KMS-11 (cell line): ENCODE data around the gene KAT8.
"Not testable (repeated sequence)": the region's sequence is repeated elsewhere in the genome, so short reads cannot be mapped to it uniquely, and the experiment has no call there.

Experiments
- H2AFZ ChIP-seq: fragments of 200-600 bp; sonication (generic); 2 replicates; pipeline ENCODE4 v1.6.1; 2016; ENCODE audit warnings: antibody characterized with exemption, mixed run types, low read depth
- H3K27ac ChIP-seq: fragments of 200-600 bp; sonication (generic); 2 replicates; pipeline ENCODE4 v1.6.1; 2016; ENCODE audit warnings: mild to moderate bottlenecking, mixed run types
- H3K27me3 ChIP-seq: fragments of 200-600 bp; sonication (generic); 2 replicates; pipeline ENCODE4 v1.6.1; 2017; ENCODE audit warnings: mild to moderate bottlenecking, low read depth, mixed run types, moderate library complexity; ENCODE audit not compliant: insufficient read depth
- H3K36me3 ChIP-seq: fragments of 200-600 bp; sonication (generic); 2 replicates; pipeline ENCODE4 v1.6.1; 2017; ENCODE audit warnings: mild to moderate bottlenecking, mixed run types; ENCODE audit not compliant: insufficient read depth
- H3K4me1 ChIP-seq: fragments of 200-600 bp; sonication (generic); 2 replicates; pipeline ENCODE4 v1.6.1; 2016; ENCODE audit warnings: mild to moderate bottlenecking, low read depth, mixed run types; ENCODE audit not compliant: poor library complexity, severe bottlenecking
- H3K4me2 ChIP-seq: fragments of 200-600 bp; sonication (generic); 2 replicates; pipeline ENCODE4 v1.7.0; 2016; ENCODE audit warnings: mild to moderate bottlenecking, mixed run types
- H3K4me3 ChIP-seq: fragments of 200-600 bp; sonication (generic); IDR thresholded peaks from 2 replicates; pipeline ENCODE4 v1.6.1; 2017; ENCODE audit warnings: low read depth, low read length, mixed read lengths; ENCODE audit not compliant: insufficient read depth
- H3K79me2 ChIP-seq: fragments of 200-600 bp; sonication (generic); 2 replicates; pipeline ENCODE4 v1.6.1; 2016; ENCODE audit warnings: low read depth, mixed run types; ENCODE audit not compliant: insufficient read depth
- H3K9ac ChIP-seq: fragments of 200-600 bp; sonication (generic); 2 replicates; pipeline ENCODE4 v1.6.1; 2016; ENCODE audit warnings: mild to moderate bottlenecking, mixed run types
- H4K20me1 ChIP-seq: fragments of 200-600 bp; sonication (generic); 2 replicates; pipeline ENCODE4 v1.6.1; 2016; ENCODE audit warnings: mild to moderate bottlenecking, mixed run types; ENCODE audit not compliant: insufficient read depth
- CTCF ChIP-seq: fragments of 200-600 bp; sonication (generic); conservative IDR thresholded peaks from 2 replicates; pipeline ENCODE4 v1.6.1; 2017; ENCODE audit warnings: low read depth, mild to moderate bottlenecking, antibody characterized with exemption, low read length, moderate library complexity, mixed read lengths

The KAT8 gene

GRCh38 chr16:31136287-31136662 lies 18.8 kb downstream of the KAT8 start:
- Histone ChIP-seq H4K20me1 (no peaks in the 10 kb centered on the region), H3K79me2 (no peaks in the 10 kb centered on the region), H3K4me1 (peaks cover 6% of the 10 kb centered on the region), H3K9ac (no peak overlapping the region), H3K36me3 (no peaks in the 10 kb centered on the region), H3K4me3 (no peak overlapping the region), H2AFZ (no peak overlapping the region), H3K4me2 (no peak overlapping the region), H3K27me3 (no peaks in the 10 kb centered on the region), H3K27ac (no peak overlapping the region)
- TF ChIP-seq CTCF: no peak

DNA sequence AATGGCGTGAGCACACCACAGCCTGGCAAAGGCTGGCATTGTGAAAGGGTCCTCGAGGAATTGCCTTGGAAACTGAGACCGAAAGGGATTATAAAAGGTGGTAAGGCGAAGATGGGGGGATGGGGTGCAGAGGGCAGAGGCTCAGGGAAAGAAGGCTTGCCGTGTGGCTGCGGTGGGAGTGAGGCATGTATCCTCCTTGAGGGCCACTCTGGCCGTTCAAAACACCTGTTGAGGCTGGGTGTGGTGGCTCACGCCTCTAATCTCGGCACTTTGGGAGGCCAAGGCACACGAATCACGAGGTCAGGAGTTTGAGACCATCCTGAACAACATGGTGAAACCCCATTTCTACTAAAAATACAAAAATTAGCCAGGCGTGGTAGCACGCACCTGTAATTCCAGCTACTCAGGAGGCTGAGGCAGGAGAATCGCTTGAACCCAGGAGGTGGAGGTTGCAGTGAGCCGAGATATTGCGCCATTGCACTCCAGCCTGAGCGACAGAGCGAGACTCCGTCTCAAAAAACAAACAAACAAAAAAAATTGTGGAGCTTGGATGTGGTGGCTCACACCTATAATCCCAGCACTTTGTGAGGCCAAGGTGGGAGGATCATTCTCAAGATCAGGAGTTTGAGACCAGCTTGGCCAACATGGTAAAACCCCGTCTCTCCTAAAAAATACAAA lies 19.5 kb downstream of the KAT8 start:
- H3K36me3 ChIP-seq, H3K79me2 ChIP-seq, H4K20me1 ChIP-seq, H3K4me3 ChIP-seq, H3K27ac ChIP-seq, H2AFZ ChIP-seq, H3K9ac ChIP-seq, H3K4me2 ChIP-seq, H3K27me3 ChIP-seq: not testable (repeated sequence)
- peaks cover 12% of the 10 kb centered on the region for H3K4me1 ChIP-seq

GRCh38 chr16:31138621-31139578 lies 21.4 kb downstream of the KAT8 start:
- H3K79me2 ChIP-seq: no peaks in the 10 kb centered on the region
- H4K20me1 ChIP-seq: no peaks in the 10 kb centered on the region
- TF ChIP-seq CTCF: no peak
- no peak overlapping the region for H3K27ac ChIP-seq
- no peaks in the 10 kb centered on the region for H3K36me3 ChIP-seq
- H3K9ac ChIP-seq: no peak overlapping the region
- no peak overlapping the region for H3K4me2 ChIP-seq
- no peaks in the 10 kb centered on the region; the same call in 1 of the 2 replicates for H3K27me3 ChIP-seq
- H3K4me1 ChIP-seq: peaks cover 19% of the 10 kb centered on the region
- H2AFZ ChIP-seq: no peak overlapping the region
- H3K4me3 ChIP-seq: no peak overlapping the region

- not testable (repeated sequence) for H3K79me2 ChIP-seq, H3K9ac ChIP-seq, H4K20me1 ChIP-seq, H3K27me3 ChIP-seq, H3K4me3 ChIP-seq, H3K36me3 ChIP-seq
- peaks cover 19% of the 10 kb centered on the region for H3K4me1 ChIP-seq
- peak overlapping the region; percentile 35; the same call in 1 of the 2 replicates for H3K27ac ChIP-seq
- H2AFZ ChIP-seq: peak overlapping the region; percentile 77; the same call in 1 of the 2 replicates
- H3K4me2 ChIP-seq: peak overlapping the region; percentile 85; the same call in 1 of the 2 replicates
These were observed 23.6 kb downstream of the KAT8 start for GRCh38 chr16:31141071-31141469.

GRCh38 chr16:31141489-31142108 lies 24.1 kb downstream of the KAT8 start:
- Histone ChIP-seq H3K4me1 (peaks cover 19% of the 10 kb centered on the region), H2AFZ (peak overlapping the region; percentile 77), H3K4me3 (no peak overlapping the region), H3K27ac (peak overlapping the region; percentile 35; the same call in 1 of the 2 replicates), H3K9ac (peak overlapping the region; percentile 37; the same call in 1 of the 2 replicates), H4K20me1 (no peaks in the 10 kb centered on the region), H3K27me3 (no peaks in the 10 kb centered on the region; the same call in 1 of the 2 replicates), H3K4me2 (peak overlapping the region; percentile 85), H3K36me3 (no peaks in the 10 kb centered on the region), H3K79me2 (no peaks in the 10 kb centered on the region)
- TF ChIP-seq CTCF: no peak
